H9 (cell line): ENCODE data around the gene CCDC148. TPM values are rescaled to one million over a fixed set of nuclear protein-coding genes. Genes with fewer than 3 reads are reported as not detected.
A peak's percentile ranks its signal among the peaks of the same experiment; 100 is the strongest.

Source experiments
- DNase-seq: peaks from one replicate; pipeline ENCODE4 v3.0.0-alpha.2; 2017
- H2AFZ ChIP-seq: one replicate; pipeline ENCODE4 v1.6.1; 2013; ENCODE audit warnings: mild to moderate bottlenecking, low read length, control low read depth, moderate library complexity
- H2AK5ac ChIP-seq: 2 replicates; pipeline ENCODE4 v1.6.1; 2013; ENCODE audit warnings: low read length, control low read depth, mixed read lengths; ENCODE audit not compliant: insufficient read length
- H2BK120ac ChIP-seq: one replicate; pipeline ENCODE4 v1.6.1; 2013; ENCODE audit warnings: low read depth, mild to moderate bottlenecking, low read length, control low read depth, inconsistent platforms; ENCODE audit not compliant: poor library complexity, severe bottlenecking
- H2BK12ac ChIP-seq: 2 replicates; pipeline ENCODE4 v1.6.1; 2013; ENCODE audit warnings: low read length, control low read depth, mixed read lengths, low read depth; ENCODE audit not compliant: insufficient read length
- H2BK15ac ChIP-seq: 2 replicates; pipeline ENCODE4 v1.6.1; 2013; ENCODE audit warnings: low read depth, low read length, control low read depth
- H2BK20ac ChIP-seq: one replicate; pipeline ENCODE4 v1.6.1; 2013; ENCODE audit warnings: low read depth, mild to moderate bottlenecking, low read length, control low read depth, inconsistent platforms; ENCODE audit not compliant: poor library complexity, severe bottlenecking
- H2BK5ac ChIP-seq: 2 replicates; pipeline ENCODE4 v1.6.1; 2013; ENCODE audit warnings: low read length, control low read depth, mixed read lengths; ENCODE audit not compliant: insufficient read length
- H3K14ac ChIP-seq: 2 replicates; pipeline ENCODE4 v1.6.1; 2013; ENCODE audit warnings: low read length, control low read depth; ENCODE audit not compliant: insufficient read depth
- H3K18ac ChIP-seq: 2 replicates; pipeline ENCODE4 v1.6.1; 2013; ENCODE audit warnings: low read depth, mild to moderate bottlenecking, mixed read lengths, low read length, control low read depth; ENCODE audit not compliant: insufficient read length
- H3K23ac ChIP-seq: 2 replicates; pipeline ENCODE4 v1.6.1; 2013; ENCODE audit warnings: low read length, control low read depth, mixed read lengths, low read depth; ENCODE audit not compliant: insufficient read length
- H3K23me2 ChIP-seq: 2 replicates; pipeline ENCODE4 v1.6.1; 2013; ENCODE audit warnings: low read depth, mild to moderate bottlenecking, mixed read lengths, low read length, control low read depth; ENCODE audit not compliant: insufficient read length, poor library complexity, severe bottlenecking
- H3K27ac ChIP-seq: 2 replicates; pipeline ENCODE4 v1.5.1; 2013; ENCODE audit warnings: low read length, control low read depth, mixed read lengths, low read depth; ENCODE audit not compliant: insufficient read length
- H3K27me3 ChIP-seq: 2 replicates; pipeline ENCODE4 v1.6.1; 2013; ENCODE audit warnings: low read length, control low read depth, inconsistent platforms; ENCODE audit not compliant: insufficient read depth
- H3K4ac ChIP-seq: 2 replicates; pipeline ENCODE4 v1.6.1; 2013; ENCODE audit warnings: low read depth, mild to moderate bottlenecking, control low read depth, inconsistent platforms, low read length, moderate library complexity
- H3K4me1 ChIP-seq: 2 replicates; pipeline ENCODE4 v1.6.1; 2013; ENCODE audit warnings: low read length, control low read depth, inconsistent platforms; ENCODE audit not compliant: insufficient read depth
- H3K4me2 ChIP-seq: 2 replicates; pipeline ENCODE4 v1.6.1; 2013; ENCODE audit warnings: low read length, control low read depth, mixed read lengths; ENCODE audit not compliant: insufficient read length, insufficient read depth
- H3K56ac ChIP-seq: 2 replicates; pipeline ENCODE4 v1.6.1; 2013; ENCODE audit warnings: low read depth, mild to moderate bottlenecking, mixed read lengths, low read length, control low read depth; ENCODE audit not compliant: insufficient read length
- H3K79me1 ChIP-seq: 2 replicates; pipeline ENCODE4 v1.6.1; 2013; ENCODE audit warnings: low read depth, mild to moderate bottlenecking, moderate library complexity, low read length, control low read depth, inconsistent platforms; ENCODE audit not compliant: insufficient read depth, poor library complexity, severe bottlenecking
- H3K79me2 ChIP-seq: 2 replicates; pipeline ENCODE4 v1.6.1; 2013; ENCODE audit warnings: low read length, control low read depth, inconsistent platforms; ENCODE audit not compliant: insufficient read depth
- H3K9ac ChIP-seq: 2 replicates; pipeline ENCODE4 v1.6.1; 2013; ENCODE audit warnings: low read length, control low read depth, mixed read lengths; ENCODE audit not compliant: insufficient read length; ENCODE audit errors: extremely low read depth
- H3K9me3 ChIP-seq: one replicate; pipeline ENCODE4 v1.6.1; 2013; ENCODE audit warnings: low read depth, low read length, inconsistent platforms; ENCODE audit not compliant: control insufficient read depth
- H3T11ph ChIP-seq: one replicate; pipeline ENCODE4 v1.6.1; 2013; ENCODE audit warnings: mild to moderate bottlenecking, low read length, control low read depth, inconsistent platforms
- H4K20me1 ChIP-seq: one replicate; pipeline ENCODE4 v1.6.1; 2013; ENCODE audit not compliant: control insufficient read depth, insufficient read length, insufficient read depth
- H4K5ac ChIP-seq: 2 replicates; pipeline ENCODE4 v1.6.1; 2013; ENCODE audit warnings: low read depth, mild to moderate bottlenecking, mixed read lengths, low read length, control low read depth; ENCODE audit not compliant: insufficient read length
- H4K8ac ChIP-seq: replicated peaks from 2 replicates; pipeline ENCODE4 v1.6.1; 2013; ENCODE audit warnings: low read length, control low read depth, mixed read lengths, low read depth; ENCODE audit not compliant: insufficient read length
- H4K91ac ChIP-seq: 2 replicates; pipeline ENCODE4 v1.6.1; 2013; ENCODE audit warnings: low read depth, mild to moderate bottlenecking, moderate library complexity, mixed read lengths, low read length, control low read depth; ENCODE audit not compliant: insufficient read length
- H3K27ac Mint-ChIP-seq, 3 experiments: 2 replicates in 2 of 3; 3 replicates in 1 of 3; pipeline ENCODE4 v1.8.0; 2020 to 2021; ENCODE audit warnings: mixed read lengths in 3 of 3, mild to moderate bottlenecking in 1 of 3, moderate library complexity in 1 of 3
- H3K27me3 Mint-ChIP-seq: 2 replicates; pipeline ENCODE4 v1.8.0; 2021; ENCODE audit warnings: low read depth, mild to moderate bottlenecking, moderate library complexity, mixed read lengths
- H3K36me3 Mint-ChIP-seq, 3 experiments: 2 replicates in 2 of 3; 3 replicates in 1 of 3; pipeline ENCODE4 v1.8.0; 2020 to 2021; ENCODE audit warnings: low read depth in 3 of 3, mixed read lengths in 3 of 3; ENCODE audit not compliant: insufficient read depth in 1 of 3
- H3K4me1 Mint-ChIP-seq, 2 experiments: 2 replicates each; pipeline ENCODE4 v1.8.0; 2020; ENCODE audit warnings: mixed read lengths in 2 of 2
- H3K4me3 Mint-ChIP-seq, 2 experiments: 2 replicates in 1 of 2; 3 replicates in 1 of 2; pipeline ENCODE4 v1.8.0; 2020 to 2021; ENCODE audit warnings: mild to moderate bottlenecking in 2 of 2, mixed read lengths in 2 of 2, moderate library complexity in 1 of 2
- H3K9me3 Mint-ChIP-seq, 2 experiments: 2 replicates in 1 of 2; 3 replicates in 1 of 2; pipeline ENCODE4 v1.8.0; 2020; ENCODE audit warnings: mild to moderate bottlenecking in 2 of 2, mixed read lengths in 2 of 2, moderate library complexity in 1 of 2
- WGBS: extraction: QIAGEN DNeasy Blood & Tissue Kit; methylation state at CpG from one replicate; pipeline ENCODE4 v1.1.7; 2013; ENCODE audit warnings: missing lambda C conversion rate, low lambda C conversion rate, mixed read lengths; ENCODE audit not compliant: insufficient read length; ENCODE audit errors: extremely low coverage; 5-methylcytosine and 5-hydroxymethylcytosine counted together
- total RNA-seq: library from RNA; stranded (reverse); gene quantifications from 2 replicates; pipeline ENCODE4 v1.2.1, GENCODE V29; 2021
- TF ChIP-seq, protein P1 (sequence below): fragments of 200-600 bp; sonication (generic); conservative IDR thresholded peaks from 3 replicates; pipeline ENCODE4 v1.8.0; 2021; ENCODE audit warnings: antibody characterized with exemption, mild to moderate bottlenecking

Gene CCDC148
- total RNA-seq, 1 experiment from 2014 or later: 1.5 TPM

- Histone ChIP-seq H2BK20ac (no peak overlapping the region), H2AFZ (no peak overlapping the region), H2BK12ac (no peak overlapping the region), H3K79me2 (0 out of 2 replicates have a peak, but pooled peaks cover 1% of the 10 kb centered on the region), H2BK5ac (no peak overlapping the region), H3K4me2 (no peak overlapping the region), H3K4ac (no peak overlapping the region), H3K79me1 (no peaks in the 10 kb centered on the region), H3K23me2 (no peaks in the 10 kb centered on the region), H3K23ac (no peak overlapping the region), H3K56ac (no peak overlapping the region), H4K5ac (no peak overlapping the region), H3K27me3 (no peaks in the 10 kb centered on the region), H3K9ac (no peak overlapping the region), H2BK120ac (no peak overlapping the region), H4K8ac (no peak overlapping the region), H4K91ac (no peak overlapping the region), H2AK5ac (no peak overlapping the region), H3K18ac (no peak overlapping the region), H2BK15ac (no peak overlapping the region), H4K20me1 (no peaks in the 10 kb centered on the region), H3K14ac (no peak overlapping the region), H3K9me3 (no peaks in the 10 kb centered on the region), H3K27ac (no peak overlapping the region), H3T11ph (no peak overlapping the region), H3K4me1 (no peaks in the 10 kb centered on the region)
- Mint-ChIP-seq H3K36me3 (no peaks in the 10 kb centered on the region), H3K4me3 (no peak overlapping the region), H3K27me3 (no peaks in the 10 kb centered on the region), H3K27ac (peak overlapping the region in 1 of 3 experiments; percentile 3; a peak in 1 of 7 replicates), H3K9me3 (no peaks in the 10 kb centered on the region; a peak in 2 of 5 replicates), H3K4me1 (peaks cover 13 to 15% of the 10 kb centered on the region in 2 experiments)
- no peak for DNase-seq
- TF ChIP-seq, protein P1, sequence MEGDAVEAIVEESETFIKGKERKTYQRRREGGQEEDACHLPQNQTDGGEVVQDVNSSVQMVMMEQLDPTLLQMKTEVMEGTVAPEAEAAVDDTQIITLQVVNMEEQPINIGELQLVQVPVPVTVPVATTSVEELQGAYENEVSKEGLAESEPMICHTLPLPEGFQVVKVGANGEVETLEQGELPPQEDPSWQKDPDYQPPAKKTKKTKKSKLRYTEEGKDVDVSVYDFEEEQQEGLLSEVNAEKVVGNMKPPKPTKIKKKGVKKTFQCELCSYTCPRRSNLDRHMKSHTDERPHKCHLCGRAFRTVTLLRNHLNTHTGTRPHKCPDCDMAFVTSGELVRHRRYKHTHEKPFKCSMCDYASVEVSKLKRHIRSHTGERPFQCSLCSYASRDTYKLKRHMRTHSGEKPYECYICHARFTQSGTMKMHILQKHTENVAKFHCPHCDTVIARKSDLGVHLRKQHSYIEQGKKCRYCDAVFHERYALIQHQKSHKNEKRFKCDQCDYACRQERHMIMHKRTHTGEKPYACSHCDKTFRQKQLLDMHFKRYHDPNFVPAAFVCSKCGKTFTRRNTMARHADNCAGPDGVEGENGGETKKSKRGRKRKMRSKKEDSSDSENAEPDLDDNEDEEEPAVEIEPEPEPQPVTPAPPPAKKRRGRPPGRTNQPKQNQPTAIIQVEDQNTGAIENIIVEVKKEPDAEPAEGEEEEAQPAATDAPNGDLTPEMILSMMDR: no peak
- no CpG with 5 or more reads among the region's 1 CpG for WGBS
These were observed 62.1 kb downstream of the CCDC148 start for GRCh38 chr2:158394453-158394852.
